K562 (cell line): ENCODE data around the gene CNBD2. TPM values are rescaled to one million over a fixed set of nuclear protein-coding genes. Genes with fewer than 3 reads are reported as not detected.

Source experiments
- BRCA1 ChIP-seq, 2 experiments: fragments of 450-650 bp in 1 of 2; sonication (generic) in 1 of 2; formaldehyde crosslinking in 1 of 2; IDR thresholded peaks; 2 replicates each; pipeline versions ENCODE4 v1.5.0 to v1.6.1; 2017 to 2020; ENCODE audit warnings: mild to moderate bottlenecking in 1 of 2, missing genetic modification reagents in 1 of 2
- CBFB ChIP-seq: sonication (generic); formaldehyde crosslinking; IDR thresholded peaks from 2 replicates; pipeline ENCODE4 v1.4.0; 2020; ENCODE audit warnings: mild to moderate bottlenecking, missing genetic modification reagents
- MXI1 ChIP-seq: IDR thresholded peaks from 2 replicates; pipeline ENCODE4 v1.6.1; 2011; ENCODE audit warnings: low read depth, mild to moderate bottlenecking, improper control_type of control experiment, low read length
- NCOA2 ChIP-seq, 2 experiments: fragments of 450-650 bp; IDR thresholded peaks; 2 replicates each; pipeline ENCODE4 v1.6.1; 2018; ENCODE audit warnings: mild to moderate bottlenecking in 2 of 2, moderate library complexity in 1 of 2; ENCODE audit not compliant: partially characterized antibody in 2 of 2
- NR0B1 ChIP-seq: fragments of 450-650 bp; IDR thresholded peaks from one replicate; pipeline ENCODE4 v1.6.1; 2018; ENCODE audit warnings: mild to moderate bottlenecking, moderate library complexity; ENCODE audit not compliant: partially characterized antibody
- SMC3 ChIP-seq: conservative IDR thresholded peaks from 2 replicates; pipeline ENCODE4 v1.6.1; 2011; ENCODE audit warnings: low read depth, low read length, improper control_type of control experiment; ENCODE audit not compliant: insufficient read depth
- SREBF1 ChIP-seq: fragments of 150-350 bp; IDR thresholded peaks from 2 replicates; pipeline ENCODE4 v1.6.1; 2014; ENCODE audit warnings: antibody characterized with exemption, low read depth, low read length, borderline replicate concordance
- SRF ChIP-seq, 2 experiments: fragments of 250-450, 450-650 bp in 1 of 2; sonication (Bioruptor Pico) in 1 of 2; sonication (generic) in 1 of 2; formaldehyde crosslinking; IDR thresholded peaks; 2 replicates each; pipeline versions ENCODE4 v1.5.0 to v1.5.1; 2020 to 2022; ENCODE audit warnings: mild to moderate bottlenecking in 1 of 2, missing genetic modification reagents in 1 of 2
- ZC3H8 ChIP-seq: fragments of 450-650 bp; IDR thresholded peaks from 2 replicates; pipeline ENCODE4 v1.6.1; 2017
- ZNF184 ChIP-seq: sonication (generic); formaldehyde crosslinking; IDR thresholded peaks from 2 replicates; pipeline ENCODE4 v1.5.0; 2020; ENCODE audit warnings: missing genetic modification reagents
- ZNF318 ChIP-seq, 2 experiments: fragments of 450-650 bp; IDR thresholded peaks; 2 replicates each; pipeline ENCODE4 v1.6.1; 2016; ENCODE audit warnings: mild to moderate bottlenecking in 2 of 2, borderline replicate concordance in 1 of 2, low read depth in 1 of 2, moderate library complexity in 1 of 2
- ZNF395 ChIP-seq: fragments of 200-800 bp; sonication (Bioruptor generic); IDR thresholded peaks from 2 replicates; pipeline ENCODE4 v1.6.1; 2017; ENCODE audit warnings: missing genetic modification characterization, missing compliant biosample characterization
- ZNF507 ChIP-seq: conservative IDR thresholded peaks from 2 replicates; pipeline ENCODE4 v1.6.1; 2017; ENCODE audit warnings: missing genetic modification characterization, missing compliant biosample characterization
- polyA plus RNA-seq, 8 experiments: library from polyadenylated mRNA; depleted of rRNA in 4 of 8; stranded (reverse) in 5 of 8; unstranded in 3 of 8; fragments of >200 nt; fragmentation: Nextera tagmentation in 2 of 8; fragmentation: Illumina TruSeq in 1 of 8; extraction: Ambion mirVana in 2 of 8; extraction: Trizol in 1 of 8; gene quantifications; 2 replicates each; pipeline versions ENCODE4 v1.2.1 to v1.2.3, GENCODE V29; 2011 to 2014; ENCODE audit warnings: inconsistent platforms in 1 of 8, missing spikeins in 1 of 8
- total RNA-seq, 7 experiments: library from RNA; depleted of rRNA in 6 of 7; stranded (reverse); fragments of >200 nt in 6 of 7; fragmentation: Illumina TruSeq in 2 of 7; extraction: Trizol in 2 of 7; gene quantifications; 2 replicates each; pipeline versions ENCODE4 v1.2.1 to v1.2.3, GENCODE V29; 2011 to 2021; ENCODE audit warnings: low replicate concordance in 1 of 7
- TF ChIP-seq, protein P1 (sequence below): fragments of 450-650 bp; IDR thresholded peaks from 2 replicates; pipeline ENCODE4 v1.6.1; 2018; ENCODE audit warnings: mild to moderate bottlenecking, low read depth; ENCODE audit not compliant: partially characterized antibody

The CNBD2 gene
- total and polyA plus RNA-seq, 9 of the 15 experiments (the other 6 are each of a cell fraction or from before 2014, with no cell fraction given) = 3.2 to 17.5 (median 5.3) TPM

- no peak for TF ChIP-seq ZNF318 (IDR thresholded peaks at IDR 0.05; ENCODE audit: borderline replicate concordance in 1 of 2, low read depth in 1 of 2)
- TF ChIP-seq SMC3 = peak; percentile 78
- no peak for TF ChIP-seq NR0B1
- TF ChIP-seq ZC3H8 = no peak
- TF ChIP-seq ZNF507 (tag) = no peak
- no peak for TF ChIP-seq NCOA2 (IDR thresholded peaks at IDR 0.05; ENCODE audit: partially characterized antibody in 2 of 2)
- TF ChIP-seq MXI1 = no peak
- TF ChIP-seq, protein P1, sequence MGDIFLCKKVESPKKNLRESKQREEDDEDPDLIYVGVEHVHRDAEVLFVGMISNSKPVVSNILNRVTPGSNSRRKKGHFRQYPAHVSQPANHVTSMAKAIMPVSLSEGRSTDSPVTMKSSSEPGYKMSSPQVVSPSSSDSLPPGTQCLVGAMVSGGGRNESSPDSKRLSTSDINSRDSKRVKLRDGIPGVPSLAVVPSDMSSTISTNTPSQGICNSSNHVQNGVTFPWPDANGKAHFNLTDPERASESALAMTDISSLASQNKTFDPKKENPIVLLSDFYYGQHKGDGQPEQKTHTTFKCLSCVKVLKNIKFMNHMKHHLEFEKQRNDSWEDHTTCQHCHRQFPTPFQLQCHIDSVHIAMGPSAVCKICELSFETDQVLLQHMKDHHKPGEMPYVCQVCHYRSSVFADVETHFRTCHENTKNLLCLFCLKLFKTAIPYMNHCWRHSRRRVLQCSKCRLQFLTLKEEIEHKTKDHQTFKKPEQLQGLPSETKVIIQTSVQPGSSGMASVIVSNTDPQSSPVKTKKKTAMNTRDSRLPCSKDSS = no peak
- no peak for TF ChIP-seq ZNF395
- no peak for TF ChIP-seq BRCA1 (IDR thresholded peaks at IDR 0.05)
- TF ChIP-seq BRCA1 (CRISPR knock-in tag; IDR thresholded peaks at IDR 0.05) = no peak
- no peak for TF ChIP-seq SRF (CRISPR knock-in tag; IDR thresholded peaks at IDR 0.05)
- no peak for TF ChIP-seq ZNF184 (CRISPR knock-in tag)
- TF ChIP-seq CBFB (CRISPR knock-in tag) = no peak
- TF ChIP-seq SREBF1 = no peak
Observed at GRCh38 chr20:35992713-35993335, 24.4 kb downstream of the CNBD2 start (continued).
